ENCODE results near the gene IL17A. TPM values are rescaled to one million over a fixed set of nuclear protein-coding genes. Genes with fewer than 3 reads are reported as not detected.

The IL17A gene
- total RNA-seq, 1 experiment from 2014 or later = not detected

DNA sequence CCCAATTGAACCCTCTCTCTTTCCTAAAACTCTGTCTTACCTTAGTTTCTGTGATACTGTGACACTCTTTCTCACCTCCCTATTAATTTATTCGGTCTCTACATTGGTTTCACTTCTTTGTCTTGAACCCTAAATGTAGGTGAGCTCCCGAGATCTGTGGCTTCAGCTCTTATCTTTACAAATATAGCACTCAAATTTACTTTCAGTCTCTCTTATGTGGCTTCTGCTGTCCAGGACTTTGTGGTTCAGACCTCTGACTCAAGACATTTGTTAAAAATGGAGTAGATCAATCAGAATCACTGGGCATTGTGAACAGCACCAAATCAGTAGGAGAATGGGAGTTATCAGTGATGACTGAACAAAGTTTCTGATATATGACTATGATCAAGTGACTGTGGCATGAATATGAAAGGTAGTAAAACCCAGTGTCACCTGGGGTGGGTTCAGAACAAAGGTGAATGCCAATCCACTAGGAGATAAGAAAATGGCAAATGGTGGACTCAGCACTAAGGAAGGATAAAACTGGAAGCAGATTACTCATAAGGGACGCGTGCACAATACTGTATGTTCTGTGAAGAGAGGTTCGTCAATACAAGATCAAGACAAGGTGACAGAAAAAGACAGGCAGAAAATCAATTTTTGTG lies 30.9 kb downstream of the IL17A start:
- DNase-seq (ENCODE audit: low read depth) = no peak

- no peak for DNase-seq (ENCODE audit: low read depth)
These were observed 31.6 kb downstream of the IL17A start for GRCh38 chr6:52217761-52218160.

DNA sequence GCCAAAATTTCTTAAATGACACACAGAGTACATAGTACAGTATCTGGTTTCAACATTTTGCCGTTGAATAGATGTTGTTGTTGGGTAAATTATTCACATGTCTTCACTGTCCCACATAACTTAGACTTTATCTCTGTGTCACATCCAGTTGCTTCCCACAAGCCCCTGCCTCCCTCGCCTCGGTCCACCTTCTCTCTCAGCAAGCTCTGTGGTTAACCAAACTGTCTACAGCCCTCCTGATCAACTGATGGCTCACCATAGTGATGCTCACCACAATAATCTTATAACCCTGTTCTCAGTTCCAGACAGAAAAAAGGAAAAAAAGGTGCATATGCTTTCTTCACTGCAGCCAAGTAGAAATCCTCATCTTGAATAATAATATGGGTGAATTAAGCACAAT lies 35.1 kb downstream of the IL17A start:
- peak; percentile 46 for DNase-seq (ENCODE audit: low read depth)

- peak; percentile 44 for DNase-seq (ENCODE audit: low read depth)
These were observed 41.3 kb downstream of the IL17A start for GRCh38 chr6:52227495-52227894.

- DNase-seq (ENCODE audit: low read depth) = no peak
These were observed 44.5 kb downstream of the IL17A start for GRCh38 chr6:52230685-52231084.

- peak; percentile 60 for DNase-seq (ENCODE audit: low read depth)
These were observed 45.4 kb downstream of the IL17A start for GRCh38 chr6:52231406-52232127.

- no peak for DNase-seq (ENCODE audit: low read depth)
These were observed 46.8 kb downstream of the IL17A start for GRCh38 chr6:52233005-52233404.

DNA sequence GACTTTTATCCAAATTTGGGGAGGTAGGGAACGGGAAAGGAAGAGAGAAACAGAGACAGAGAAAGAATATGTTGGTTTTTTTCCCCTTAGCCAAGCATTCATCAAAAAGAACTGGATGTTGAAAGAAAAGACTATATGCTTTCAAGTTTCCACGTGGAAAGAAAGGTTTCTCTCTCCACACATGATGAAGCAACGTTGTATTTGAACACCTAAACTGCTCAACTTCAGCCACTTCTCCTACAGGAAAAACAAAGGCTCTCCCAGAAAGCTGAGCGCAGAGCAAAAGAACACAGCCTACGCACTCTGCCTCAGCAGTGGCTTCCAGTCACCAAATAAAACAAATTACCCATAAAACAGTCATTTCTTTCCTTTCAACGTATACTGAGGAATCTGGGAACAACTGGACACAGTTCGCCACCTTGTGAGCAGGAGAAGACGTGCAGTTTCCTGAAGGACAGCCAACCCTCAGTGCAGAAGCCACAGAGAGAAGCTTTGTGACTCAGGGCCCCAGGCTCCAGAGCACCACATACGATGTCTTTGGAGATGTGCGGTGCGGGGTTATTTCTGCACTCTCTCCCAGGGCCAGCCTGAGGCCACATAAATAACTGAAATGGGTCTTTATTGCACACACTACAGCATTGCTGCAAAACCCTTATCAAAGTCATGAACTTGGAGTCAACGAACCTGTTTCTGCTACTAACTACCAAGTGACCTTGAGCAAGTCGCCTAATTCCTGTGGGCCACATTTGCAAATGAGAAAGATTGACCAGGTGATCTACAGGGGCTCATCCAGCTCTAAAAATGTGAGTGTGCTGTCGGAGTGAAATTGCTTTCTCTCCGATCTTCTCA lies 48.0 kb downstream of the IL17A start:
- peak; percentile 89 for DNase-seq (ENCODE audit: low read depth)

Other genes starting within 250 kb of the IL17A start
- gene PKHD1, start 98.8 kb upstream of the IL17A start, total RNA-seq (2014; rRNA removed; shearing (Covaris generic)) = under 0.01 TPM in 1 of 2 replicates, not detected in the other
- not detected in 2 replicates for gene IL17F, start 58.1 kb downstream of the IL17A start, total RNA-seq (2014; rRNA removed; shearing (Covaris generic))
- 217 and 313 TPM in 2 replicates for gene MCM3, start 98.4 kb downstream of the IL17A start, total RNA-seq (2014; rRNA removed; shearing (Covaris generic))
- gene PAQR8, start 175.8 kb downstream of the IL17A start, total RNA-seq (2014; rRNA removed; shearing (Covaris generic)) = 4.1 and 4.2 TPM in 2 replicates
- 16.2 and 20.4 TPM in 2 replicates for gene EFHC1, start 234.0 kb downstream of the IL17A start, total RNA-seq (2014; rRNA removed; shearing (Covaris generic))

Data from Daoy (cell line).